Duodenal mucosa (tissue), 2 donors: ENCODE results near the gene RAD9B.
"Not testable (repeated sequence)": the region's sequence is repeated elsewhere in the genome, so short reads cannot be mapped to it uniquely, and the experiment has no call there.

Experiments used
- H3K27ac ChIP-seq: one replicate; pipeline ENCODE4 v1.7.0; 2013; ENCODE audit warnings: low read depth, low read length
- H3K27me3 ChIP-seq, 2 donors: one replicate each; pipeline ENCODE4 v1.7.0; 2013; ENCODE audit warnings: low read length in 2 of 2, control low read depth in 1 of 2; ENCODE audit not compliant: insufficient read depth in 2 of 2, control insufficient read depth in 1 of 2
- H3K36me3 ChIP-seq, 2 donors: one replicate each; pipeline ENCODE4 v1.7.0; 2013; ENCODE audit warnings: low read length in 2 of 2, control low read depth in 1 of 2; ENCODE audit not compliant: insufficient read depth in 2 of 2, control insufficient read depth in 1 of 2
- H3K4me1 ChIP-seq, 2 donors: one replicate each; pipeline ENCODE4 v1.7.0; 2013; ENCODE audit warnings: low read length in 2 of 2, control low read depth in 1 of 2; ENCODE audit not compliant: insufficient read depth in 2 of 2, control insufficient read depth in 1 of 2
- H3K4me3 ChIP-seq, 2 donors: one replicate each; pipeline ENCODE4 v1.7.0; 2013; ENCODE audit warnings: low read length in 2 of 2, low read depth in 1 of 2
- H3K9ac ChIP-seq, 2 donors: one replicate each; pipeline ENCODE4 v1.7.0; 2013; ENCODE audit warnings: low read length in 2 of 2, low read depth in 1 of 2
- H3K9me3 ChIP-seq, 2 donors: one replicate each; pipeline ENCODE4 v1.7.0; 2013; ENCODE audit warnings: low read length in 2 of 2, control low read depth in 1 of 2; ENCODE audit not compliant: control insufficient read depth in 1 of 2

RAD9B gene

GRCh38 chr12:110538869-110539622 is 36.9 kb downstream of the RAD9B start:
- Histone ChIP-seq H3K36me3 (peaks cover 22 to 33% of the 10 kb centered on the region in 2 donors), H3K4me3 (no peak overlapping the region), H3K9ac (no peak overlapping the region), H3K4me1 (peaks cover 22 to 41% of the 10 kb centered on the region in 2 donors), H3K27ac (no peak overlapping the region), H3K27me3 (no peaks in the 10 kb centered on the region), H3K9me3 (no peaks in the 10 kb centered on the region)

GRCh38 chr12:110540048-110540447 is 37.9 kb downstream of the RAD9B start:
- Histone ChIP-seq H3K9ac (no peak overlapping the region), H3K27ac (no peak overlapping the region), H3K9me3 (no peaks in the 10 kb centered on the region), H3K27me3 (no peaks in the 10 kb centered on the region), H3K4me3 (no peak overlapping the region), H3K36me3 (peaks cover 22 to 33% of the 10 kb centered on the region in 2 donors), H3K4me1 (peaks cover 24 to 41% of the 10 kb centered on the region in 2 donors)

GRCh38 chr12:110543252-110543959 is 41.3 kb downstream of the RAD9B start:
- Histone ChIP-seq H3K27ac (peak overlapping the region; percentile 28), H3K9ac (peak overlapping the region in 1 of 2 donors; percentile 6), H3K4me3 (peak overlapping the region in 1 of 2 donors; percentile 31), H3K9me3 (no peaks in the 10 kb centered on the region), H3K27me3 (no peaks in the 10 kb centered on the region), H3K4me1 (peaks cover 21 to 30% of the 10 kb centered on the region in 2 donors), H3K36me3 (peaks cover 5 to 17% of the 10 kb centered on the region in 2 donors)

- no peak overlapping the region for H3K4me3 ChIP-seq
- no peaks in the 10 kb centered on the region for H3K27me3 ChIP-seq
- H3K27ac ChIP-seq, result peak overlapping the region; percentile 28
Measured at GRCh38 chr12:110543965-110544364, 41.8 kb downstream of the RAD9B start.

GRCh38 chr12:110545259-110545658 is 43.1 kb downstream of the RAD9B start:
- H3K27ac ChIP-seq, result not testable (repeated sequence)

More at GRCh38 chr12:110543965-110544364, 41.8 kb downstream of the RAD9B start:
- Histone ChIP-seq H3K9ac (no peak overlapping the region), H3K36me3 (peaks cover 8 to 11% of the 10 kb centered on the region in 2 donors), H3K4me1 (peaks cover 15 to 24% of the 10 kb centered on the region in 2 donors), H3K9me3 (no peaks in the 10 kb centered on the region)

GRCh38 chr12:110545812-110546211 is 43.7 kb downstream of the RAD9B start:
- peaks cover 3 to 17% of the 10 kb centered on the region in 2 donors for H3K36me3 ChIP-seq
- no peak overlapping the region for H3K27ac ChIP-seq
- H3K27me3 ChIP-seq, result no peaks in the 10 kb centered on the region
- no peak overlapping the region for H3K9ac ChIP-seq
- H3K4me3 ChIP-seq, result no peak overlapping the region
- peaks cover 15 to 16% of the 10 kb centered on the region in 2 donors for H3K4me1 ChIP-seq
- no peaks in the 10 kb centered on the region for H3K9me3 ChIP-seq

More at GRCh38 chr12:110545259-110545658, 43.1 kb downstream of the RAD9B start:
- H3K9me3 ChIP-seq, H3K27me3 ChIP-seq, H3K9ac ChIP-seq, H3K4me3 ChIP-seq: not testable (repeated sequence)
- H3K36me3 ChIP-seq, result peaks cover 3 to 13% of the 10 kb centered on the region in 2 donors
- peaks cover 15 to 16% of the 10 kb centered on the region in 2 donors for H3K4me1 ChIP-seq

- no peaks in the 10 kb centered on the region for H3K9me3 ChIP-seq
- peaks cover 15 to 16% of the 10 kb centered on the region in 2 donors for H3K4me1 ChIP-seq
- no peak overlapping the region for H3K4me3 ChIP-seq
- no peak overlapping the region for H3K27ac ChIP-seq
- H3K9ac ChIP-seq, result no peak overlapping the region
- no peaks in the 10 kb centered on the region for H3K27me3 ChIP-seq
- peaks cover 3 to 22% of the 10 kb centered on the region in 2 donors for H3K36me3 ChIP-seq
Measured at GRCh38 chr12:110546339-110546738, 44.2 kb downstream of the RAD9B start.

- H3K27ac ChIP-seq, result no peak overlapping the region
- H3K27me3 ChIP-seq, result no peaks in the 10 kb centered on the region
- H3K9me3 ChIP-seq, result no peaks in the 10 kb centered on the region
- no peak overlapping the region for H3K4me3 ChIP-seq
- H3K4me1 ChIP-seq, result peaks cover 15 to 16% of the 10 kb centered on the region in 2 donors
- no peak overlapping the region for H3K9ac ChIP-seq
- H3K36me3 ChIP-seq, result peaks cover 3 to 26% of the 10 kb centered on the region in 2 donors
Measured at GRCh38 chr12:110547090-110547489, 45.0 kb downstream of the RAD9B start.

- Histone ChIP-seq H3K4me1 (peaks cover 4 to 6% of the 10 kb centered on the region in 2 donors), H3K9me3 (no peaks in the 10 kb centered on the region), H3K36me3 (peaks cover 3 to 26% of the 10 kb centered on the region in 2 donors), H3K9ac (no peak overlapping the region), H3K27ac (no peak overlapping the region), H3K4me3 (no peak overlapping the region), H3K27me3 (no peaks in the 10 kb centered on the region)
Measured at GRCh38 chr12:110548678-110549077, 46.5 kb downstream of the RAD9B start.

GRCh38 chr12:110549716-110550115 is 47.6 kb downstream of the RAD9B start:
- Histone ChIP-seq H3K27ac (no peak overlapping the region), H3K27me3 (no peaks in the 10 kb centered on the region), H3K9ac (no peak overlapping the region), H3K9me3 (no peaks in the 10 kb centered on the region), H3K4me3 (no peak overlapping the region), H3K4me1 (peaks cover 3 to 9% of the 10 kb centered on the region in 2 donors), H3K36me3 (peaks cover 3 to 26% of the 10 kb centered on the region in 2 donors)
